ENCODE results near the gene DPEP1.

GRCh38 chr16:89577055-89577759 is 36.2 kb upstream of the DPEP1 start:
- TF ChIP-seq CTCF (conservative IDR thresholded peaks at IDR 0.05; ENCODE audit: low read depth, low read length) (no peak), EZH2 (IDR thresholded peaks at IDR 0.05; ENCODE audit: borderline replicate concordance, low read depth, low read length, poor library complexity, severe bottlenecking) (no peak)
